Measurements from ENCODE around the gene TAF1B.

DNA sequence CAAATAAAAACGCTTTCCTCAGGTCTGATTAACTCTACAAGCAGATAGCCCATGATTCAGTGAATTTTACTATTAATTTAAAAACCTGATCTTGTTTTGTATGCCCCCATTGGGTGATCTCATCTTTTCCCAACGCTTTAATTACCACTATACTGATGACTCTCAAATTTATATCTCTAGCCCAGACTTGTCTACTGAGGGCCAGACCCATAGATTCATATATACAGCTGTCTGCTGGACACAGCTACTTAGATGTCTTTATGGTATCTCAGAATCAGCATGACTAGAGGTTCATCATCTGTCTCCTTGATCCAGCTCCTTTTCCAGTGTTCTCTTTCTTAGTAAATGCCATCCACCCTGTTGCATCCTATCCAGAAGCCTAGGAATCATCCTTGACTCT lies 33.8 kb downstream of the TAF1B start:
- TF ChIP-seq YY1 (IDR thresholded peaks at IDR 0.05; ENCODE audit: insufficient read depth, insufficient read length), result no peak
- TF ChIP-seq SUZ12 (IDR thresholded peaks at IDR 0.05; ENCODE audit: extremely low read depth, insufficient read depth, insufficient read length), result no peak
